Measurements from ENCODE around the gene RAB13.
"Not testable (repeated sequence)": the region's sequence is repeated elsewhere in the genome, so short reads cannot be mapped to it uniquely, and the experiment has no call there.

- TF ChIP-seq CTCF (IDR thresholded peaks at IDR 0.05; ENCODE audit: insufficient read depth, low read depth, low read length); EZH2 (IDR thresholded peaks at IDR 0.05; ENCODE audit: insufficient read depth, low read length): not testable (repeated sequence)
These were observed 4.4 kb downstream of the RAB13 start for GRCh38 chr1:153981735-153982134.
